ENCODE results near the gene CDH23. TPM values are rescaled to one million over a fixed set of nuclear protein-coding genes. Genes with fewer than 3 reads are reported as not detected.

Gene CDH23
- polyA plus RNA-seq, 1 experiment: 0.01 TPM

GRCh38 chr10:71632896-71633600 lies 236.3 kb downstream of the CDH23 start:
- Histone ChIP-seq H3K9me3 (ENCODE audit: control insufficient read depth, insufficient read depth, low read length) (no peaks in the 10 kb centered on the region), H3K27ac (ENCODE audit: low read depth, low read length) (no peak overlapping the region), H3K4me3 (ENCODE audit: low read depth, low read length) (no peak overlapping the region), H3K27me3 (ENCODE audit: control insufficient read depth, insufficient read depth, low read length) (peaks cover 39% of the 10 kb centered on the region)
- DNase-seq (ENCODE audit: low read depth, low spot score): no peak
- ChIA-PET CTCF (no interaction called here), POLR2A (no interaction called here)
- no peak for TF ChIP-seq CTCF (IDR thresholded peaks at IDR 0.05; ENCODE audit: low read depth, low read length)

- Histone ChIP-seq H3K4me3 (ENCODE audit: low read depth, low read length) (no peak overlapping the region), H3K27me3 (ENCODE audit: control insufficient read depth, insufficient read depth, low read length) (peaks cover 44% of the 10 kb centered on the region), H3K27ac (ENCODE audit: low read depth, low read length) (no peak overlapping the region), H3K9me3 (ENCODE audit: control insufficient read depth, insufficient read depth, low read length) (no peaks in the 10 kb centered on the region; the same call in 1 of the 2 replicates)
- ChIA-PET CTCF (no interaction called here), POLR2A (no interaction called here)
- no peak for DNase-seq (ENCODE audit: low read depth, low spot score)
- TF ChIP-seq CTCF (IDR thresholded peaks at IDR 0.05; ENCODE audit: low read depth, low read length): no peak
These were observed 237.2 kb downstream of the CDH23 start for GRCh38 chr10:71633920-71634319.

- H3K27me3 ChIP-seq (ENCODE audit: control insufficient read depth, insufficient read depth, low read length): peaks cover 50% of the 10 kb centered on the region
- no peak for DNase-seq (ENCODE audit: low read depth, low spot score)
- no peaks in the 10 kb centered on the region; the same call in 1 of the 2 replicates for H3K9me3 ChIP-seq (ENCODE audit: control insufficient read depth, insufficient read depth, low read length)
- no peak overlapping the region for H3K4me3 ChIP-seq (ENCODE audit: low read depth, low read length)
- no peak for TF ChIP-seq CTCF (IDR thresholded peaks at IDR 0.05; ENCODE audit: low read depth, low read length)
- CTCF ChIA-PET: no interaction called here
- no peak overlapping the region for H3K27ac ChIP-seq (ENCODE audit: low read depth, low read length)
- POLR2A ChIA-PET: no interaction called here
These were observed 237.9 kb downstream of the CDH23 start for GRCh38 chr10:71634531-71635164.

- Histone ChIP-seq H3K9me3 (ENCODE audit: control insufficient read depth, insufficient read depth, low read length) (no peaks in the 10 kb centered on the region; the same call in 1 of the 2 replicates), H3K27me3 (ENCODE audit: control insufficient read depth, insufficient read depth, low read length) (peaks cover 50% of the 10 kb centered on the region), H3K4me3 (ENCODE audit: low read depth, low read length) (no peak overlapping the region), H3K27ac (ENCODE audit: low read depth, low read length) (no peak overlapping the region)
- TF ChIP-seq CTCF (IDR thresholded peaks at IDR 0.05; ENCODE audit: low read depth, low read length): no peak
- DNase-seq (ENCODE audit: low read depth, low spot score): no peak
- POLR2A ChIA-PET: no interaction called here
- CTCF ChIA-PET: no interaction called here
These were observed 238.6 kb downstream of the CDH23 start for GRCh38 chr10:71635251-71635866.

GRCh38 chr10:71635867-71636266 lies 239.1 kb downstream of the CDH23 start:
- Histone ChIP-seq H3K9me3 (ENCODE audit: control insufficient read depth, insufficient read depth, low read length) (no peaks in the 10 kb centered on the region; the same call in 1 of the 2 replicates), H3K4me3 (ENCODE audit: low read depth, low read length) (no peak overlapping the region), H3K27me3 (ENCODE audit: control insufficient read depth, insufficient read depth, low read length) (peaks cover 46% of the 10 kb centered on the region), H3K27ac (ENCODE audit: low read depth, low read length) (no peak overlapping the region)
- CTCF ChIA-PET: no interaction called here
- DNase-seq (ENCODE audit: low read depth, low spot score): no peak
- POLR2A ChIA-PET: no interaction called here
- TF ChIP-seq CTCF (IDR thresholded peaks at IDR 0.05; ENCODE audit: low read depth, low read length): no peak
